ENCODE results near the gene PHC2.

The PHC2 gene

DNA sequence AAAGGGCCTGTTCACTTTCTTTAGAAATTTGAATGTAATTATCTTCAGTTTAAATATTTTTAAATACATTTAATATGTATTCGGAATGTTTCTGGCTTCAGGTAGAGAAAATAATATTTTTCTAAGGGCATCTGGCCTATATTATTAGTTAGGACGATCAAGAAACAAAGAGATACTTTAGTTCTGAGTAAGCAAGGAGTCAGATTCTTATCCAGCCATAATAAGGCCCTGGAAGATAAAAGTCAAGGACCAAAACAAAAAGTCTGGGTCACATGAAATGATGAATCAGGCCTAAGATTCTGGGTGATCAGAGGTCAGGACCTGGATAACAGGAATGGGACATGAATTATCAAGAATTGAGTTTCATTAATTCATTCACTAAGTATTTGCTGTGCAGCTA is 6.3 kb downstream of the PHC2 start:
- TF ChIP-seq POLR2A (IDR thresholded peaks at IDR 0.05; ENCODE audit: low read depth, low read length) = no peak
- FAIRE-seq = no peak
- DNase-seq (ENCODE audit: insufficient read length, low spot score) = no peak

DNA sequence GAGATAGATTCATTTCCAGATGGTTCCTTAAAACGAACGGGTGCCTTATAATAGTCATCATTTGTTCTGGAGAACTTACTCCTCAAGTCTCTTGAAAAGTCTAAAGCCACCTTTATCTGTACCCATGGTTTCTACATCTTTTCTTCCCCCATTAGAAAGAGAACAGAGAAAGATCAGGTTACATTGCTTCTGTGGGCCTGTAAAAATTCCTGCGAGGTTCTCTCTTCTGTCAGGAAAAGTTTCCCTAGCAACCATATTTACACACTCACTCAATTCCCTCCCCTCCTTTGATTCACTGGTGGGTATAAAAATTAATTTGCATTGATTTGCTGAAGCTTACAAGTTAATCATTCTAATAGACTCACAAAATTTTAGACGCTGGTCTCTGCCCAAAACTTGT is 6.7 kb downstream of the PHC2 start:
- FAIRE-seq = no peak
- no peak for DNase-seq (ENCODE audit: insufficient read length, low spot score)
- no peak for TF ChIP-seq POLR2A (IDR thresholded peaks at IDR 0.05; ENCODE audit: low read depth, low read length)

DNA sequence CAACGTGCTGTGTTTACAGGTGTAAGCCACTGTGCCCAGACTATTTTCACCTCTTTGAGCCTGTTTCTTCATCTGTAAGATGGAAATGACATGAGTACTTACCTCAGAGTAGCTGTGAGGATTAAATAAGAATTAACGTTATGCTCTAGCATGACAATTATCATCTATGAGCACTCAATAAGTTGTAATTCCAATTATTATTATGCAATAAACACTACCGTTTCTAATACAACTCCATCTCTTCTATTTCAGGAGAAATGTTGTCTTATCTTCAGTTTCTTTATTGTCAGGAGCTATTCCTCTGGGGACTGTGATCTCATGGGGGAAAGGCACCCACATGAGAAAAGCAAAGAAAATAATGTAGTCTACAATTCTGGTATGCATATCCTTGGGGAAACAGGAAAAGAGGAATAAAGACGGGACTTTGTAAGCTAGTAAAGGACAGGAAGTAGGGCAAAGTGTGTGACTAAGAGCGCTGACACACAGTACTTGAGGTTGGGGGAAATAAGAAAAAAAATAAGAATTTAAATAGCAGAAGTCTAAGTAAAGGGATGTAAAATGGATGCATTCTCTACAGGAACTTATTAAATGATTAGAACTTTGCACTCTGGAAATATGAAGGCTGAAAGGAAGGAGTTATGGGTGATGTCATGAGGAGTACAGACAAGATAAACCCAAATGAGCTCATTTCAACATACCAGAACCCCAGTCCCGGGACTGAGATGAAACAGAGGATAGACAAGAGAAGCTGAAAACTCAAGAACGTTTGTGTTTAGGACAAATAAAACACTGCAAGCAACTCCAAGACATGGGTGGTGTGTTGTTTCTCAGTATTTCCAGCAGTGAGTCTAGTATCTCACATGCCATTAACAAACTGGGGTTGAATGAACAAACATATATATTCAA is 9.8 kb downstream of the PHC2 start:
- DNase-seq (ENCODE audit: insufficient read length, low spot score) (no peak), FAIRE-seq (peak; percentile 64)
- TF ChIP-seq POLR2A (IDR thresholded peaks at IDR 0.05; ENCODE audit: low read depth, low read length) = no peak

- no peak for FAIRE-seq
- TF ChIP-seq POLR2A (IDR thresholded peaks at IDR 0.05; ENCODE audit: low read depth, low read length) = no peak
- DNase-seq (ENCODE audit: insufficient read length, low spot score) = no peak
Measured at GRCh38 chr1:33418811-33419210, 12.1 kb downstream of the PHC2 start.

DNA sequence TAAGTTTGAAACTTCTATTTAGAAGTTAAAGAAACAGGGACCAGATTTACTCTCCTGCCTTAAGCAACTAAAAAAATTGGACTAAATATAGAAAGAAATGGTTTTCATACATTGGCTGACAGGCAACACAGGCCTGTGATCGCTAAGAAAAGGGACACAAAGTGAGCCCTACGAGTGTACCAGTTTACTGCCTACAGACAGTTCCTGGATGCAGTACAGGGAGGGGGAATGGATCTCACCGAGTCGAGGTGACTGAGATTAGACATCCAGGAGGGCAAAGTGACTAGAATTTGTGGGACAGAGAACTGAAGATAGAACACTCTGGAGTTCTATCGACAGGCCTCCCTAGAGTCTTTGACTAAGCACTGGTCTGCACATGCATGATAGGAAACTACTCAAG is 16.0 kb downstream of the PHC2 start:
- FAIRE-seq = no peak
- TF ChIP-seq POLR2A (IDR thresholded peaks at IDR 0.05; ENCODE audit: low read depth, low read length) = no peak
- no peak for DNase-seq (ENCODE audit: insufficient read length, low spot score)

DNA sequence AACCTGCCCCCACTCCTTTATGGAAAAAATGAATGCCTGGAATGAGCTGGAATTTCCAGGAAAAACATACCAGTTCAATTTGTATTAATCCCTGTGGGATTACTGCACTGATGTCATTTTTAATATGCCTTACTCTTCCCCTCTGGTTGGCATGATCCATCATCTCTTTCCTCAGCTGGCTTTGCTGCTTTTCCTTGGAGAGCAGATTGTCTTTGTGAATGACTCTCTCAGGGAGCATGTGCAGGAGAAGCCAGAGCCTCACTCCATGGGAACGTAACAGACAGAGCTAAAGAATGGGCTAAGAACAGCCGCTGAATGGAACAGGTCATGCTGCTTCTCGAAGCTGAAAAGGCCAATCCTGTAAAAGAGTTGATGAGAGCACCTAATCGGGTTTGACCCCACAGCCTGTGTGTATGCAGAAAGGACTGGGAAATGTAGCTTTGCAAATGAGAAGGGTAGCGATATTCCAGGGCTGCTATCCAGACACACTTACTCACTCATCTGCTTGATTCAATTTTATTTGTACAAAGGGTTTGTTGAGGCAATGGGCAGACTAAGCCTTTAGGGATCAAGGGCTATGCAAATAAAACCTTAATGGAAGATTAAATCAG is 20.7 kb downstream of the PHC2 start:
- no peak for DNase-seq (ENCODE audit: insufficient read length, low spot score)
- no peak for TF ChIP-seq POLR2A (IDR thresholded peaks at IDR 0.05; ENCODE audit: low read depth, low read length)
- no peak for FAIRE-seq

GRCh38 chr1:33408093-33408436 is 22.8 kb downstream of the PHC2 start:
- TF ChIP-seq POLR2A (IDR thresholded peaks at IDR 0.05; ENCODE audit: low read depth, low read length) = no peak

DNA sequence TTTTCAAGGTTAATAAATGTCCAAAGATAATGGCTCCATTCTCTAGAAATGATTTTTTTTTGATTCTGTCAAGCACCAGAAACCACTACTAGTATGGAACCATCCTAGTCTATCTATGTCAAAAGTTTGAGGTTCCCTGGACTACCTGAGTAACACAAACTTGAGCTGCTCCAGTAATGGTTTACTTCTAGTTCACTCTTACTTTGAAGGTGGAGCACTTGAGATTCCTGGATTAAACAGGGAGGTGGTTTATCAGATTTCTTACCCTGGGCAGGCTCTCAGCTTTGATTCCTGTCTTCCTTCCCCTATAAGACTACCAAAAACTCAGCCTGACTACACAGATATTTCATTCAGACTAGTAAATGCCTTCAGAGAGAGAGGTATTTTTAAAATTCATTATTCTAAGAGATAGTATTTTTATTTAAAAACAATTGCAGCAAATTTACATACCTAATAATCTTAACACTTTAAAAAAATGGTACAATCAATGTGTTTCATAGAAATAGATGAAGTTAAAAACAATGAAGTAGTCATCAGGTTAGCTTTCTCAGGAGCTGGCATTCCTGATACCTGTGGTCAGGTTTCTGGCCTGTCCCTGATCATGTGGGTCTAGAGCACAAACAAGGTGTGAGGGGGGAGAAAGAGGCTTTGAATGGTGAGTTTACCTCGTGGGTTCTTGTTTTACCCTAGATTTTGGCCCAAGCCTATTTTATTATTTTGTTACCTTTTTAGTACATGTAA is 23.4 kb downstream of the PHC2 start:
- FAIRE-seq = no peak
- no peak for DNase-seq (ENCODE audit: insufficient read length, low spot score)
- TF ChIP-seq POLR2A (IDR thresholded peaks at IDR 0.05; ENCODE audit: low read depth, low read length) = no peak

More at GRCh38 chr1:33408093-33408436, 22.8 kb downstream of the PHC2 start:
- DNase-seq (ENCODE audit: insufficient read length, low spot score) = no peak
- FAIRE-seq = no peak

GRCh38 chr1:33402206-33402605 is 28.7 kb downstream of the PHC2 start:
- no peak for TF ChIP-seq POLR2A (IDR thresholded peaks at IDR 0.05; ENCODE audit: low read depth, low read length)
- DNase-seq (ENCODE audit: insufficient read length, low spot score) = no peak
- no peak for FAIRE-seq

DNA sequence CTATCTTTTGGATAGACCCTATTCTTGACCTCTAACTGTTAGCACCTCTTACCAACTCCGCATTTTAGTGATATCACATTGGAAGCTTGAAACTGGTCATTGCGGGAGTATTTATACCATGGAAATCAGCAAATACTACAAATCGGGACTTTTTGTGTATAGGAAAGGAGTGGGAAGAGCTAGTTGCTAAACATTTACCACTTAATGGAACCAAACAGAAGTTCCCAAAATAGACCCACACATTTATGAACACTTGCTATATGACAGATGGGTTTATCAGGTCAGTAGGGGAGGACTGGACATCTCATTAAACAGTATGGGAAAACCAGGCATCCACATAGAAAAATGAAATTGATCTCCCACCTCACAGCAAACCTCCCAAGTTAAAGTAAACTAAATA is 29.4 kb downstream of the PHC2 start:
- no peak for DNase-seq (ENCODE audit: insufficient read length, low spot score)
- FAIRE-seq = no peak
- no peak for TF ChIP-seq POLR2A (IDR thresholded peaks at IDR 0.05; ENCODE audit: low read depth, low read length)

DNA sequence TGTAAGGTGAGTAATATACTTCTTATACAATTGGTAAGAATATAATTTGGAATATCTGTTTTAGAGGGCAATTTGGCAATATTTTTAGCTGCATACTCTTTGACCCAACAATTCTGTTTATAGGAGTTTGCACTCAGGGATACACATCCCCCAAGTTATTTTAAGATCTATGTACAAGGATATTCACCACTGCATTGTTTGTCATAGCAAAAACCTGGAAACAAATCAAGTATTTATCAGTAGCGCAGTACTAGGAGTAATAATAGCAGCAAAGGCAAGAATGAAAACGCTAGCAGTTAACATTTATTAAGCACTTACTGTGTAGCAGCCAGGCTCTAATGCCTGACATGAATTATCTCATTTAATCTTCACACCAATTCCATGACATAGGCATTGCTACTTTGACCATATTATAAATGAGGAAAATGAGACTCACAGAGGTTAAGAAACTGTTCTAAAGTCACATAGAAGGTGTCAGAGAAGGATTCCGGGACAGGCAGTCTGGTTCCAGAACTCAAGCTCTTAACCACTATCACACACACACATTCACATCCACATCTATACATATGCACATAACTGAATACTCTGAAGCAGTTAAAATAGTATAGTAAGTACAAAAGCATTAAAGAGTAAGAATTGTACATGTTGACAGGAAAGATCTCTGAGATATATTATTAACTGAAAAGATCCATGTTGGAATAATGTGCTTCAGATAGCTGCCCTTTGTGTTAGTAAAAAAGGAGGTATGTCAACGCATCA is 30.6 kb downstream of the PHC2 start:
- no peak for DNase-seq (ENCODE audit: insufficient read length, low spot score)
- FAIRE-seq = no peak
- TF ChIP-seq POLR2A (IDR thresholded peaks at IDR 0.05; ENCODE audit: low read depth, low read length) = no peak

DNA sequence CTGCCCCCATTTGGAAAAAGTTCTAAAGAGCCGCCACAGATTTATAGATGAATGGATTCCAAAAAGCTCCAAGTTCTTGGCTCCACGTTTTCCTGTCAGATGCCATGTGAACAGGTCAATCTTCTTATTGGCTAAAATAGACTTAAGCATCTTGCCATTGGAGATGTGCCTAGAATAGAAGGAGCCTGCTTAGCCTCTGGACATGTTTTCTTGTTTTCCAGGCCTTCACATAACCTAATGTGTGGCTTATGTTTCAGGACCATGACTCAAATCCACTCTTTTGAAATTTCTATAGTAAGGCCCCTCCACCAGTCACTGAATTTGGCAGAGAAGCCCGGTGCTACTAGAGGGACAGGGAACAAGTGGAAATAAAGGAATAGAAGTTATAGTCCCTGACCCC is 31.5 kb downstream of the PHC2 start:
- no peak for DNase-seq (ENCODE audit: insufficient read length, low spot score)
- FAIRE-seq = peak; percentile 45
- no peak for TF ChIP-seq POLR2A (IDR thresholded peaks at IDR 0.05; ENCODE audit: low read depth, low read length)

DNA sequence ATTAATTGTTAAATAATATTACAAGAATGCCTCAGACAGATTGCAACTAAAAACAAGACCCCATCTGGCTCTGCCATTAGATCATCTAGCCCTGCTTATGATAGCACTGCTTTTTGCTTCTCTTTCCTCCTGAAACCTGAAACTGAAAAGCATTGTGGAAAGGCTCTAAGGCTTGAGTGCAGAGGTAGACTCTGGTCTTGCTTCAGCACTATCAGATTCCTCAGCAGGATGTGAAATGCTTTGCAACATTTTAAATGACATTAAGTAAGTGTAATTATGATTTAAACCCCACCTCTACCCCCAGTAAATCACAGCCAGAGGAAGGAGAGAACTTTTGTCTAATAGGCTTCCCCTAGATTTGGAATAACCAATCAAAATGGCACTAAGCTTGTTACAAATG is 32.9 kb downstream of the PHC2 start:
- TF ChIP-seq POLR2A (IDR thresholded peaks at IDR 0.05; ENCODE audit: low read depth, low read length) = no peak
- FAIRE-seq = no peak

DNA sequence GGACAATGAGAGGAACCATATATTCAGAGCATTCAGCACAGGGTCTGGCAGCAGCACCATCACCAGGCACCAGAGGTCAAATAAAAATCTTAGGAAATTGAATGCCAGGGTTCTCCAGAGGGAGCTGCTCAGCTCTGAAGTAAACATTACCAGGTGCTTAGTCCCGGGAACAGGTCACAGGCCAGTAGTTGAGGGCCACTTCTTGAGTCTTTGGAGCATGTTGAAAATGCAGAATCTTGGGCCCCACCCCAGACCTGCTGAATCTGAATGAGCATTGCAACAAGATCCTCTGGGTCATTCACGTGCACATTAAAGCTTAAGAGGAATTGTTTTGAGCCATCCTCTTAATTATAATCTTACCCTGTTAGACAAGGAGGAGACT is 33.8 kb downstream of the PHC2 start:
- DNase-seq (ENCODE audit: insufficient read length, low spot score) = no peak
- FAIRE-seq = no peak
- no peak for TF ChIP-seq POLR2A (IDR thresholded peaks at IDR 0.05; ENCODE audit: low read depth, low read length)

More for the DNA sequence above, 32.9 kb downstream of the PHC2 start:
- no peak for DNase-seq (ENCODE audit: insufficient read length, low spot score)

Data from H54 (cell line).